Stimulated activated CD4-positive, alpha-beta T cell treated with anti-CD3 and anti-CD28 coated beads, TNF-alpha, amount 100 ng/mL, for 1 hour (primary cell): ENCODE data around the gene UGT1A7.

Source experiments
- DNase-seq, 3 donors: peaks; one replicate each; pipeline ENCODE4 v3.0.0-alpha.2; 2020; ENCODE audit warnings: low read depth in 3 of 3, low spot score in 1 of 3

Gene UGT1A7

DNA sequence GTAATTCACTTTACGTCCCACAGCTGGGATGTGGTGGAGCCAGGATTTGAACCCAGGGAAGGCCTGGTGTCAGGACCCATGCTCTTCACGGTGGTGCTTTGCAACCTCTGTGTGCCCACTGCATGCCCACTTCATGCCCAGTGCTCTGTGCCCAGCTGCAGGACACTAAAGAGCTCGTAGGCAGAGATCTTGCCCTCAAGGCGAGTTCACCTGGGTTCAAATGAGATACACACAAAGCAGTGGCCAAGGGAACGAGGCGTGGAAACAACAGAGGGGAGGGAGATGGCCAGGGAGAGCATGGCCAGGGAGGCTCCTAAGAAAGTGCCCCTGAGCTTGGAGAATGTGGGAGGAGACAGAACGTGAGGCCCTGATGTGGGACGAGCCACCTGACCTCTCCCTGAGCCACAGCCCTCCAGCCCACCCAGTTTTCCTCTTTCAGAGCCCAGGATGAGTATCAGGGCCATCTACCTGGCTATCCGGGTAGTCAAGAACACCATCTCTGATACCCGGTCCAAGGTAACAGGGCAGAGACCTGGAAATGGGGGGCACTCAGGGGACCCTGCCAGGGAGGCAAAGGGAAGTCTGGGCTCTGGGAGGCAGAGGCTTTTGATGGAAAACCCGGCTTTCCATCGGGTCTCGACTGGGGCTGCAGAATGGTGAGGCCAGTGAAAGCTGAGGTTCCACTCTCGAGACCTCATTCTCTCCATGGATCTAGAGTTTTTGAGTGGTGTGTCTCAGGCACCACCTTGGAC lies 116.8 kb downstream of the UGT1A7 start:
- no peak for DNase-seq

DNA sequence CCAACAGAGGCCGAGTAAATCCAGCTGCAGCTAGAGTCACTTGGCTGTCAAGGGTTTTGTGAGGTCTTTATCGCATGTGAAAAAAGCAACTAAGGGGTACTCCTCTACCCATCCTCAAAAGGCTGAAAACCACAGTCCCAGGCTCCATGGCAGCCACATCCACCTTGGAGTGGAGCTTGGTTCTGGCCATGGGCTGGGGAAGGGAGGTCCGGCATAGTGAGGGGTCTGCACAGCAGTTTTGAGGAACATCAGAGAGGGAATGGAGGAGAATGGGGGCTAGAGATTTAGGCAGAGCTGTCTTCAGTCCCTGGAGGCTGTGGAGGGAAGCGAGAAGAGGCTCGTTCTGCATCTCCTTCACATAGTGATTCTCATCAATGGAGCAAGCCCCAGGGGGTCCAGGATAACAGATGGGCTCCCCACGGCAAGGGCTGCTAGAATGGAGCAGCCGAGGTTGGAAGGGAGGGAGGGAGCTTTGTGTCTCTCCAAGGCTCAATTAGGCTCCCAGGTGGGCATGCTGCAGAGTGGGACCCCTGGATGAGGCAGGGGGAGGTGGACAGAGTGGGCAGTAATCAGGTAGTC lies 117.5 kb downstream of the UGT1A7 start:
- DNase-seq, result no peak

- DNase-seq, result no peak
These were observed 118.0 kb downstream of the UGT1A7 start for GRCh38 chr2:233799716-233800115.

DNA sequence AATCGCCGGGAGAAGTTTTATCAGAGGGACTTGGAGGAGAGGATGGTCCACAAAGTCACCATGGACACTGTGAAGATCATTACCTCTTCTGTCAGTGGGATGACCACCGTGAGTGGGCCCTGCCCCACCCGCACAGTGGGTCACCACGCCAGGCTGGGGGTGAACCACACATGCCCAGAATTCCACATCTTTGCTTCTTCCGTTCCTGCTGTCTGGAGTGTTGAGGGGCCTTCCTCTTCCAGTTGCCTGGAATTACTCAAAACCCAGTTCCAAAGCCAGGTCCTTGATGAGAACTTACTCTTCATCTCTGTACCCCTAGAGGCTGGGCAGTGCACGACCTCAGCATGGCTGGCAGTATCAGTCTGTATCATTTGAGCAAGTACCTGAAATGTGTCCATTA lies 118.5 kb downstream of the UGT1A7 start:
- no peak for DNase-seq

- DNase-seq, result no peak
These were observed 119.8 kb downstream of the UGT1A7 start for GRCh38 chr2:233801357-233802131.

DNA sequence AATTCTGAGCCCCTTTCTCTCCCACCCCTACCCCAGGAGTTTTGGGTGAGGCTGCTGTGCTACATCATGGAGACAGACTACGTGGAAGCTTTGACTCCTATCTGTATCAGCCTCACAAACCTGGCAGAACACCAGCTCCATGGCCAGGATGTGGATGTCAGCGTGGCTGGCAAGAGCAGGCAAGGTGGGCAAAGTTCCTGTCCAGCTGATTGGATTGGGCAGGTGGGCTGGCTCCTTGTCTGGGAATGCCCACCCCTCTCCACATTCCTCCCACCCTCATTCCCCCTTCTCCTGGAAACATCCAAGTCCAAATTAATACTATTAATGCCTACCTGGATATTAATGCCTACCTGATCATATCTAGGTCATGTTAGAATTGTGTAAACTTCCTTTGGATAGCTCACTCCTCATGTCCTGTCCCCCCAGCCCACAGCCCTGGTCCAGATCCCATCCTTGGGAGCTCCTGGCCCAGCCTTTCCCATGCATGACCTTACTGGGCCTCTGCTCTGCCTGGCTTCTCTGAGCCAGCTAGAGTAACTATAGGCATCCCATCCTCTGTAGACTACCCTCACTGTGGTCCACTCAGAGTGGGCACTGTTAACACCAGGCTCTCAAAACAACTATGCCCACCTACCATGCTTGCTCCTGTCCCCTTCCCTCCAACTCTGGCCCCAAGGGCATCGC lies 120.6 kb downstream of the UGT1A7 start:
- no peak for DNase-seq

- no peak for DNase-seq
These were observed 121.7 kb downstream of the UGT1A7 start for GRCh38 chr2:233803292-233803911.

- DNase-seq, result no peak
These were observed 122.3 kb downstream of the UGT1A7 start for GRCh38 chr2:233803994-233804393.

- no peak for DNase-seq
These were observed 125.6 kb downstream of the UGT1A7 start for GRCh38 chr2:233807215-233807865.

GRCh38 chr2:233807966-233808935 lies 126.5 kb downstream of the UGT1A7 start:
- DNase-seq, result no peak

GRCh38 chr2:233810385-233810784 lies 128.7 kb downstream of the UGT1A7 start:
- DNase-seq, result no peak

- DNase-seq, result no peak
These were observed 129.4 kb downstream of the UGT1A7 start for GRCh38 chr2:233811087-233811486.

GRCh38 chr2:233811732-233812131 lies 130.0 kb downstream of the UGT1A7 start:
- no peak for DNase-seq

GRCh38 chr2:233813236-233814055 lies 131.7 kb downstream of the UGT1A7 start:
- DNase-seq, result no peak

- DNase-seq, result no peak
These were observed 132.5 kb downstream of the UGT1A7 start for GRCh38 chr2:233814056-233814835.

DNA sequence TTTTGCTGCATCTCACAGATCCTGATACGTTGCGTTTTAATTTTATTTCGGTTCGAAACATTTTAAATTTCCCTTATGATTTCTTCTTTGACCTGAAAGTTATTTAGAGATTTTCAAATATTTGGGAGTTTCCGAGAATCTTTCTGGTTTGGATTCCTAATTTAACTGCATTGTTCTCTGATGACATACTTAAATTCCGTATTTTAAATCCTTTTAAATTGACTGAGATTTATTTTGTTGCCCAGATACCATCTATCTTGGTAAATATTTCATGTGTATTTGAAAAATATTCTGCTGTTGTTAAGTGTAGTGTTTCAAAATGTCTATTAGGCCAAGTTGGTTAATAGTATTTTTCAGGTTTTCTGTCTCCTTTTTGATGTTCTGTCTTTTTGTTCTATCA lies 134.2 kb downstream of the UGT1A7 start:
- no peak for DNase-seq

DNA sequence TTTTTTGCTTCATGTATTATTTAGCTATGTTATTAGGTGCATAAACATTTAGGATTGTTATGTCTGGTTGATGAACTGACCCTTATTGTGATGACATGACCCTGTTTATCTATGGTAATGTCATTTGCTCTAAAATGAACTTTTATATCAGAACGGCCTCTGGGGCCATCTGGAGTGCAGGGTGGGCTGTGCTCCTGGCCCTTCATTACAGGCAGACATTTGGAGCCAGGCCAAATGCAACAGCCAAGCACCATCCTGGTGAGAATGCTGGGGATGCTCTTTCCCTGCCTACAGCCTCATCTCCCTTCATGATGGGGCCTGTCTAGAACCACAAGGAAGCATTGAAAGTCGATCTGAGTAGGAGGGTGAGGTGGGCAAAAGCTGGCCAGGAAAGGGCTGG lies 134.6 kb downstream of the UGT1A7 start:
- no peak for DNase-seq

DNA sequence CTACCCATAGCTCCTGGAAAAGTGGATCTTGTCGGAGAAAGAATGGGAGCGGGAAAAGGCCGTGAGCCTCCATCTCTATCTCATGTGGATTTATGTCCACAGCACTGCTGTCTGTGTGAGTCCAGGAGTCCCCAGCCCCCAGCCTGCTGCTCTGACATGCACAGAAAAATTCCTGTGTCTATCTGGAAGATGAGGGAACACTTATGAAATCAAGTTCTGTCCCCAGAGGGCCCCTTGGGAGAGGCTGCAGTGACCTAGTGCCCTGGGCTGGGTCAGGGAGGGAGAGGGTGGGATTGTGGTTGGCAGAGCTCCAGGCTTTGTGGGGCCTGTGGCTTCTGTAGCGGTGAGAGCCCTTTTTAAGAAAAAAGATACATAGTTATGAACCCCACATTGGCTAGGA lies 135.1 kb downstream of the UGT1A7 start:
- DNase-seq, result no peak
